Measurements from ENCODE around the gene PACRG. TPM values are rescaled to one million over a fixed set of nuclear protein-coding genes. Genes with fewer than 3 reads are reported as not detected.

Gene PACRG
- total and polyA plus RNA-seq, 2 donors (not counting 3 experiments of a cell fraction or from before 2014, with no cell fraction given), result 0.08 TPM; not detected in 1

GRCh38 chr6:162711376-162711775 lies 16.4 kb upstream of the PACRG start:
- no peaks in the 10 kb centered on the region for H3K27me3 ChIP-seq (ENCODE audit: control insufficient read depth in 2 of 2, insufficient read depth in 2 of 2, low read length in 2 of 2)
- H3K4me1 ChIP-seq (ENCODE audit: control insufficient read depth, extremely low read depth, insufficient read depth, low read length), result no peaks in the 10 kb centered on the region
- no peaks in the 10 kb centered on the region for H3K79me2 ChIP-seq (ENCODE audit: control insufficient read depth, insufficient read depth, low read length)
- dilution Hi-C loops (cut with MboI; ENCODE audit: extremely low pct_ligation_motif_present, low sequenced_read_pairs) (no loop called here), intact Hi-C loops (cut with micrococcal nuclease) (no loop called here)
- H3K9ac ChIP-seq (replicated peaks; ENCODE audit: extremely low read depth, insufficient read depth, low read length), result no peak overlapping the region
- H3K4me3 ChIP-seq (replicated peaks in 1 of 3; ENCODE audit: insufficient read depth in 1 of 3, low read depth in 1 of 3, low read length in 3 of 3), result no peak overlapping the region
- FAIRE-seq (no peak), DNase-seq (ENCODE audit: low read depth, low spot score) (no peak)
- ChIA-PET CTCF (no interaction called here), POLR2A (no interaction called here)
- TF ChIP-seq CTCF (IDR thresholded peaks at IDR 0.05; ENCODE audit: extremely low read depth in 1 of 2, insufficient read depth in 1 of 2, low read depth in 1 of 2, low read length in 2 of 2) (no peak), MYC (IDR thresholded peaks at IDR 0.05; ENCODE audit: low read depth, low read length) (no peak), EZH2 (IDR thresholded peaks at IDR 0.05; ENCODE audit: borderline replicate concordance, low read depth, low read length, severe bottlenecking) (no peak), GATA2 (IDR thresholded peaks at IDR 0.05; ENCODE audit: insufficient read depth, insufficient read length, low read depth, low read length) (no peak), MAX (IDR thresholded peaks at IDR 0.05; ENCODE audit: insufficient read depth, insufficient read length) (no peak), FOS (IDR thresholded peaks at IDR 0.05; ENCODE audit: borderline replicate concordance, insufficient read depth, low read length) (no peak), JUN (IDR thresholded peaks at IDR 0.05; ENCODE audit: borderline replicate concordance, insufficient read depth, insufficient read length, low read depth) (no peak), POLR2AphosphoS5 (IDR thresholded peaks at IDR 0.05; ENCODE audit: insufficient read depth, low read depth, low read length) (no peak), POLR2A (IDR thresholded peaks at IDR 0.05; ENCODE audit: low read depth, low read length) (no peak)
- no peaks in the 10 kb centered on the region for H4K20me1 ChIP-seq (replicated peaks; ENCODE audit: control insufficient read depth, extremely low read depth, insufficient read depth, low read length)
- H2AFZ ChIP-seq (ENCODE audit: low read depth, low read length), result no peak overlapping the region
- H3K36me3 ChIP-seq (ENCODE audit: control insufficient read depth in 2 of 2, extremely low read depth in 1 of 2, insufficient read depth in 2 of 2, low read length in 2 of 2), result no peaks in the 10 kb centered on the region
- H3K27ac ChIP-seq (ENCODE audit: insufficient read depth, low read depth, low read length), result no peak overlapping the region
- BruUV-seq (replicated peaks), result no TSS peak
- no peaks in the 10 kb centered on the region for H3K9me1 ChIP-seq (replicated peaks; ENCODE audit: control insufficient read depth, extremely low read depth, insufficient read depth, low read length)
- H3K9me3 ChIP-seq (replicated peaks; ENCODE audit: control insufficient read depth, insufficient read depth, low read length), result no peaks in the 10 kb centered on the region
- no peak overlapping the region for H3K4me2 ChIP-seq (ENCODE audit: insufficient read depth, low read length)
